SU-DHL-6 (cell line): Measurements from ENCODE around the gene EEF1A2.
"Not testable (repeated sequence)": the region's sequence is repeated elsewhere in the genome, so short reads cannot be mapped to it uniquely, and the experiment has no call there.

Experiments used
- H2AFZ ChIP-seq: fragments of 200-600 bp; sonication (generic); 2 replicates; pipeline ENCODE4 v1.6.1; 2014; ENCODE audit warnings: low read depth, mild to moderate bottlenecking, moderate library complexity, mixed read lengths, antibody characterized with exemption, low read length; ENCODE audit not compliant: severe bottlenecking
- H3F3A ChIP-seq: fragments of 200-600 bp; shearing (Covaris generic); 2 replicates; pipeline ENCODE4 v1.6.0; 2016; ENCODE audit warnings: antibody characterized with exemption, mild to moderate bottlenecking; ENCODE audit not compliant: insufficient read depth
- H3K27ac ChIP-seq: fragments of 200-600 bp; sonication (generic); 2 replicates; pipeline ENCODE4 v1.5.1; 2016; ENCODE audit warnings: low read depth, mild to moderate bottlenecking, low read length, moderate library complexity, mixed read lengths
- H3K27me3 ChIP-seq: fragments of 200-600 bp; sonication (generic), shearing (Covaris generic); 2 replicates; pipeline ENCODE4 v1.6.0; 2014; ENCODE audit warnings: mild to moderate bottlenecking, low read length
- H3K36me3 ChIP-seq: fragments of 200-600 bp; sonication (generic); 2 replicates; pipeline ENCODE4 v1.6.1; 2014; ENCODE audit warnings: mild to moderate bottlenecking, low read length, mixed read lengths
- H3K4me2 ChIP-seq: fragments of 300-600, 200-600 bp; shearing (Covaris generic), sonication (generic); 2 replicates; pipeline ENCODE4 v1.6.0; 2014; ENCODE audit warnings: low read length, low read depth, mild to moderate bottlenecking; ENCODE audit not compliant: poor library complexity, severe bottlenecking
- H3K4me3 ChIP-seq: fragments of 200-600 bp; sonication (generic); 2 replicates; pipeline ENCODE4 v1.5.1; 2014; ENCODE audit warnings: antibody characterized with exemption, low read length, mild to moderate bottlenecking, mixed read lengths; ENCODE audit not compliant: insufficient read depth, poor library complexity, severe bottlenecking
- H3K79me2 ChIP-seq: fragments of 200-600 bp; sonication (generic); 2 replicates; pipeline ENCODE4 v1.6.1; 2014; ENCODE audit warnings: mild to moderate bottlenecking, low read length, moderate library complexity; ENCODE audit not compliant: insufficient read depth
- H3K9ac ChIP-seq: fragments of 200-600 bp; sonication (generic); 2 replicates; pipeline ENCODE4 v1.7.0; 2014; ENCODE audit warnings: mild to moderate bottlenecking, low read length
- H3K9me2 ChIP-seq: fragments of 200-600 bp; sonication (generic); replicated peaks from 2 replicates; pipeline ENCODE4 v1.6.1; 2014; ENCODE audit warnings: low read length; ENCODE audit not compliant: insufficient read depth
- H3K9me3 ChIP-seq: fragments of 200-600 bp; sonication (generic); 2 replicates; pipeline ENCODE4 v1.6.1; 2014; ENCODE audit warnings: low read length, mixed read lengths; ENCODE audit not compliant: insufficient read depth
- H4K20me1 ChIP-seq: fragments of 200-600 bp; sonication (generic); 2 replicates; pipeline ENCODE4 v1.6.1; 2014; ENCODE audit warnings: low read depth, mild to moderate bottlenecking, antibody characterized with exemption, low read length, moderate library complexity, mixed read lengths
- EZH2phosphoT487 ChIP-seq: fragments of 200-600 bp; sonication (generic), shearing (Covaris generic); conservative IDR thresholded peaks from 2 replicates; pipeline ENCODE4 v1.6.1; 2018; ENCODE audit warnings: mild to moderate bottlenecking, antibody characterized with exemption, low read length, moderate library complexity, mixed read lengths
- TF ChIP-seq, protein P1 (sequence below): fragments of 200-600 bp; sonication (generic); IDR thresholded peaks from one replicate; pipeline ENCODE4 v1.5.1; 2017; ENCODE audit warnings: antibody characterized with exemption, mild to moderate bottlenecking, low read length, moderate library complexity; ENCODE audit not compliant: insufficient read depth, poor library complexity, severe bottlenecking

The EEF1A2 gene

DNA sequence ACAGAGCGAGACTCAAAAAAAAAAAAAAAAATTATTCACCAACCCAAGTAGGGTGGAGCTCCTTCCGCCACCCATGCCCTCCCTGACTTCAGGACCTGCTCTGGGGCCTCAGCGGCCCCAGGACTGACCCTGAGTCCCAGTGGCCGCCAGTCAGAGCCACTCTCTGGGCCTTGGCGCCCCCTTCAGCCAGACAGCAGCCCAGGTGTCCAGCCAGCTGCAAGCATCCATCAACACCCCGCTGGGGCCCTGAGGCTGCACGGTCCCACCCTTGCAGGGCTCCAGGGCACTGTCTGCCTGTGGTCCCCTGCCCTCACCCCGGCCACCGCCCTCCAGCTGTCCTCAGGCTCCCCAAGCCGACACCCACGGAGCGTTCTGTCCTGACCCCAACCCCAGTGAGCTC is 15.0 kb downstream of the EEF1A2 start:
- no peaks in the 10 kb centered on the region for H3K9me3 ChIP-seq
- no peak overlapping the region for H3K4me3 ChIP-seq
- no peaks in the 10 kb centered on the region for H3K9me2 ChIP-seq
- TF ChIP-seq, protein P1, sequence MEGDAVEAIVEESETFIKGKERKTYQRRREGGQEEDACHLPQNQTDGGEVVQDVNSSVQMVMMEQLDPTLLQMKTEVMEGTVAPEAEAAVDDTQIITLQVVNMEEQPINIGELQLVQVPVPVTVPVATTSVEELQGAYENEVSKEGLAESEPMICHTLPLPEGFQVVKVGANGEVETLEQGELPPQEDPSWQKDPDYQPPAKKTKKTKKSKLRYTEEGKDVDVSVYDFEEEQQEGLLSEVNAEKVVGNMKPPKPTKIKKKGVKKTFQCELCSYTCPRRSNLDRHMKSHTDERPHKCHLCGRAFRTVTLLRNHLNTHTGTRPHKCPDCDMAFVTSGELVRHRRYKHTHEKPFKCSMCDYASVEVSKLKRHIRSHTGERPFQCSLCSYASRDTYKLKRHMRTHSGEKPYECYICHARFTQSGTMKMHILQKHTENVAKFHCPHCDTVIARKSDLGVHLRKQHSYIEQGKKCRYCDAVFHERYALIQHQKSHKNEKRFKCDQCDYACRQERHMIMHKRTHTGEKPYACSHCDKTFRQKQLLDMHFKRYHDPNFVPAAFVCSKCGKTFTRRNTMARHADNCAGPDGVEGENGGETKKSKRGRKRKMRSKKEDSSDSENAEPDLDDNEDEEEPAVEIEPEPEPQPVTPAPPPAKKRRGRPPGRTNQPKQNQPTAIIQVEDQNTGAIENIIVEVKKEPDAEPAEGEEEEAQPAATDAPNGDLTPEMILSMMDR = no peak
- TF ChIP-seq EZH2phosphoT487 = no peak
- H3K4me2 ChIP-seq = no peak overlapping the region
- no peaks in the 10 kb centered on the region for H3K36me3 ChIP-seq
- H3K9ac ChIP-seq = no peak overlapping the region
- no peak overlapping the region for H3K27ac ChIP-seq
- H3F3A ChIP-seq = no peaks in the 10 kb centered on the region
- H3K79me2 ChIP-seq = no peaks in the 10 kb centered on the region
- no peak overlapping the region for H2AFZ ChIP-seq
- no peaks in the 10 kb centered on the region for H4K20me1 ChIP-seq
- H3K27me3 ChIP-seq = no peaks in the 10 kb centered on the region

DNA sequence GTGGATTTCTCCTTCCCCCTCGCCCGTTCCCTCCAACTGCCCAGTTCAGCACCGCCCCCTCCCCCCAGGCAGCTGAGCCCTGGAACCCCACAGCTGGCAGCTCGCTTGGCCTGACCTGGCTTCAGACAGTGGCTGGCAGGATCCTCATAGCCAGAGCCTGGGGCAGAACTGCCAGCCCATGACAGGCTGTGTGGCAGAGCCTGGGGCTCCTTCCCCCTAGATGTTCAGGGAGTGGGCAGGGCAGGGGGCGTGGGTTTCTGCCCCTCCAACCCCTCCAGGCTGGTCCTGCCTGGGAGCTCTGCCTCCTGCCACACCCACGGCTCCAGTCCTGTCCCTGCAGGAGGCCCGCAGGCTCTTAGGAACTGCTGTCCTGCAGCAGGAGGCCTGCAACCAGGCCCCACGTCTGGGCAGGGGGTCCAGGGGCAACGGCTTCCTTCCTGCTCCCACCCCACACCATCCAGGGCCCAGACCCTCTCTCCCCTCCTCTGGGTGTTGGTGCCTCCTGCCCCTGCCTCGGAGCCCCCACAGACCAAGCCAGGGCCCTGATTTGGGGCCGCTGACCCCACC is 16.8 kb downstream of the EEF1A2 start:
- Histone ChIP-seq H3F3A (no peaks in the 10 kb centered on the region), H4K20me1 (no peaks in the 10 kb centered on the region), H3K4me3 (no peak overlapping the region), H3K79me2 (no peaks in the 10 kb centered on the region), H3K27me3 (no peaks in the 10 kb centered on the region), H2AFZ (no peak overlapping the region), H3K4me2 (no peak overlapping the region), H3K9me3 (no peaks in the 10 kb centered on the region), H3K9ac (no peak overlapping the region), H3K36me3 (no peaks in the 10 kb centered on the region), H3K27ac (no peak overlapping the region), H3K9me2 (no peaks in the 10 kb centered on the region)
- no peak for TF ChIP-seq EZH2phosphoT487
- TF ChIP-seq, protein P1 = no peak

DNA sequence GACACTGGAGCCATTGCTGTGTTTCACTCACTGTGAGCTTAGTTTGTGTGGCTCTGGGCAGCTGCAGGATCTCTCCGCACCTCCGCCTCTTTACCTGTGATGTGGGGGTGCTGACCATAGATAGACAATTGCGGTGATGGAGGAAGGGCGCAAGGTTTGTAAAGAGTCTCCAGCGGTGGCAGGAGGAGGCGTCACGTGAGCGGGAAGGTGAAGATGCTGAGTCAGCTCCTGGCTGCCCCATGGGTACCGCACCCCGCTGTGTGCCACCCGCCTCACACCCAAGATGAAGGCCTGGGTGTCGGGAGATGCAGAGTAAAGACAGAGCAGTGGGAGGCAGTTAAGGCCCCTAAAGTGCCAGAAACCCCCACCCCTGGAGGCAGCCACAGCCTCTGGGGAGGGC is 17.4 kb downstream of the EEF1A2 start:
- TF ChIP-seq EZH2phosphoT487 = no peak
- TF ChIP-seq, protein P1 = no peak
- Histone ChIP-seq H3K27me3 (no peaks in the 10 kb centered on the region), H3K79me2 (no peaks in the 10 kb centered on the region), H3K9me2 (no peaks in the 10 kb centered on the region), H3K4me2 (no peak overlapping the region), H3K27ac (no peak overlapping the region), H3F3A (no peaks in the 10 kb centered on the region), H3K4me3 (no peak overlapping the region), H3K9me3 (no peaks in the 10 kb centered on the region), H4K20me1 (no peaks in the 10 kb centered on the region), H3K36me3 (no peaks in the 10 kb centered on the region), H2AFZ (no peak overlapping the region), H3K9ac (no peak overlapping the region)

DNA sequence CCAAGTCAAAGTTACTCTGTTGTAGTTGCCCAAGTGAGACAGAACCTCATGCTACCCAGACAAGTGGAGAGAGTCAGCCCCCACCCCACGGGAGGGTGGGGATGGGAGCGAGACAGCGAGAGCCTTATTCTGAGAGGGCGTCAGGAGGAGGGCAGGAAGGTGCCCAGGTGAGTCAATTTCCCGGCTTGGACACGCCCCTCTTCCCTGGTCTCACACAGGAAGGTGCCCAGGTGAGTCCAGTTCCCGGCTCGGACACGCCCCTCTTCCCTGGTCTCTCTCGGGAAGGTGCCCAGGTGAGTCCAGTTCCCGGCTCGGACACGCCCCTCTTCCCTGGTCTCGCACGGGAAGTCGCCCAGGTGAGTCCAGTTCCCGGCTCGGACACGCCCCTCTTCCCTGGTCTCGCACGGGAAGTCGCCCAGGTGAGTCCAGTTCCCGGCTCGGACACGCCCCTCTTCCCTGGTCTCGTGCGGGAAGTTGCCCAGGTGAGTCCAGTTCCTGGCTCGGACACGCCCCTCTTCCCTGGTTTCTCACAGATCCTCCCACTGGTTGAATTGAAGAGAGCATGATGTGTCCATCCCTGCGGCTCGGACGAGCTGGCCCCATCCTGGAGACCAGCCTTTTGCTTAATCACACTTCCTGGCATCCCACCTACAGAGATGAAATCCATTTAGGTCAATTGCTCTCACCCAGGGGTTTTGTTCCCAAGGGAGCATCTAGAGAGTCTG is 19.0 kb downstream of the EEF1A2 start:
- not testable (repeated sequence) for H3K4me2 ChIP-seq

More for the DNA sequence above, 19.0 kb downstream of the EEF1A2 start:
- H3K9ac ChIP-seq, H2AFZ ChIP-seq, H3F3A ChIP-seq, H3K27me3 ChIP-seq, H3K9me2 ChIP-seq, H3K4me3 ChIP-seq, H3K27ac ChIP-seq, H3K9me3 ChIP-seq, H4K20me1 ChIP-seq, H3K79me2 ChIP-seq, H3K36me3 ChIP-seq: not testable (repeated sequence)
